GM21526 (cell line): ENCODE data around the gene MRPL18.
"Not testable (repeated sequence)": the region's sequence is repeated elsewhere in the genome, so short reads cannot be mapped to it uniquely, and the experiment has no call there.

Source experiments
- ATAC-seq: cut with Tn5 transposase; IDR thresholded peaks from one replicate; pipeline ENCODE4 v1.9.1; 2021; ENCODE audit warnings: moderate library complexity; ENCODE audit not compliant: unreplicated experiment, low FRiP score

The MRPL18 gene

GRCh38 chr6:159813781-159814180, 23.5 kb downstream of the MRPL18 start:
- ATAC-seq = no peak

- ATAC-seq = no peak
These were observed 25.1 kb downstream of the MRPL18 start for GRCh38 chr6:159815410-159815809.

DNA sequence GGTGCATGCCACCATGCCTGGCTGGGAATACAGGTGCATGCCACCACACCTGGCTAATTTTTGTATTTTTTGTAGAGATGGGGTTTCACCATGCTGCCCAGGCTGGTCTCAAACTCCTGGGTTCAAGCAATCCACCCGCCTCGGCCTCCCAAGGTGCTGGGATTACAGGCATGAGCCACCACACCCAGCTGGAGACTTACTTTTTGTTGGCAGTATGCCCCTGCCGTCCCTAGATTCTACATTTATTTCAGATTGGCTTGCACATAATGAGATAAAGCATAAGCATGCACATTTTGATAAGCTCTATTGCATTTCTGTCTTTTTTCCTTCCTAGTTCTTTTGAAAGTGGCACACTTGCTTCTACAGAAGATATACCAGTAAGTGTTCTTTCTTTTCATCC, 26.5 kb downstream of the MRPL18 start:
- not testable (repeated sequence) for ATAC-seq

GRCh38 chr6:159817951-159818739, 27.9 kb downstream of the MRPL18 start:
- no peak for ATAC-seq

- no peak for ATAC-seq
These were observed 28.8 kb downstream of the MRPL18 start for GRCh38 chr6:159819098-159819497.

DNA sequence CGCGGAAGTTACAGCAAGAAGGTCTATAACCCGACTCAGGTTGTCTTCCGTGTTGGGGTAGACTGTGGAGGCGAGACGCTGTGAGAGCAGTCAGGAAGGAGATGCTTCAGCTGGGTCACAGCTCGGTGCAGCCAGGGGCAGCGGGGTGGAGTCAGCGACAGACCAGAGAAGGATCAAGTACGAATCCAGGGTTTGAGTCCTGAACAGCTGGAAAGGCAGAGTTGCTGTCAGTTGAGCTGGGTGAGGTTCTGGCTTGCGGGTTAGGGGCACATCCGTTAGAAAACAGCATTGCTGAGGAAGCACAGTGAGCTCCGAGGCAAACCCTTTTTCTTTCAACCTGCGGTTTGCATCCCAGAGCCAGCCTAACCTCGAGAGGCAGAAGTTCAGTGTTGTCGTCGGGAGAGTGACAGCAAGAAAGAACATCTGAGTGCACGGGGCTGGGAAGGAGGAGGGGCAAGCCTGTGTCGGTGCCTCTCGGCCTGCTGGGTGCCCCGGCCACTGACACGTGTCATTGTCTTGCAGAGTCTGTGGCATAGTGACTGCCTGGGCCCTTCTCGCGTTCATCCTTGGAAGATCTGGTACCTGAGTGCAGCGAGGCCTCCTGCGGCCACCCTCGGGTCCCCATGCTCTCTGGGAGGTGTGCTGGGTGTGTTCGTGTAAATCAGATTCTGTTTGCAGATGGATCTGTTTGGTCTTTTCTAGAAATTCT, 29.8 kb downstream of the MRPL18 start:
- no peak for ATAC-seq

DNA sequence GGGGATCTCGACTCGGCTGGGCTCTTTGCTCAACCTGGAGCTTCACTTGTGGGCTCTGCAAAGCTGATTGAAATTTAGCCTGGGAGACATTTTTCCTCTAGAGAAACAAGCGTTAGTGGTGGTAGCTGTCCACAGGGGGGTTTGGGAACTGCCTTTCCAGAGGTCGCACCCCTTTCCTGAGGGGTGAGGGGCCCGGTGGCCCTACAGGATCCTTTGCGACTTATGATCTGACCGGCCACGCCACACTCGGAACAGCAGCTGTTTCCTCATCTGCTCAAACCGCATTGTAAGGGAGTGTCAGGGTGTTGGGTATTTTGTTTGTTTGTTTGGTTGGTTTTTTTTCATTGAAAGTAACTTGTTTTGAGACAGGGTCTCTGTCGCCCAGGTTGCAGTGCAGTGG, 30.9 kb downstream of the MRPL18 start:
- no peak for ATAC-seq

GRCh38 chr6:159821726-159822125, 31.5 kb downstream of the MRPL18 start:
- ATAC-seq = no peak

- no peak for ATAC-seq
These were observed 33.7 kb downstream of the MRPL18 start for GRCh38 chr6:159823953-159824352.

GRCh38 chr6:159824690-159825089, 34.4 kb downstream of the MRPL18 start:
- ATAC-seq = not testable (repeated sequence)

GRCh38 chr6:159826004-159826403, 35.7 kb downstream of the MRPL18 start:
- no peak for ATAC-seq

DNA sequence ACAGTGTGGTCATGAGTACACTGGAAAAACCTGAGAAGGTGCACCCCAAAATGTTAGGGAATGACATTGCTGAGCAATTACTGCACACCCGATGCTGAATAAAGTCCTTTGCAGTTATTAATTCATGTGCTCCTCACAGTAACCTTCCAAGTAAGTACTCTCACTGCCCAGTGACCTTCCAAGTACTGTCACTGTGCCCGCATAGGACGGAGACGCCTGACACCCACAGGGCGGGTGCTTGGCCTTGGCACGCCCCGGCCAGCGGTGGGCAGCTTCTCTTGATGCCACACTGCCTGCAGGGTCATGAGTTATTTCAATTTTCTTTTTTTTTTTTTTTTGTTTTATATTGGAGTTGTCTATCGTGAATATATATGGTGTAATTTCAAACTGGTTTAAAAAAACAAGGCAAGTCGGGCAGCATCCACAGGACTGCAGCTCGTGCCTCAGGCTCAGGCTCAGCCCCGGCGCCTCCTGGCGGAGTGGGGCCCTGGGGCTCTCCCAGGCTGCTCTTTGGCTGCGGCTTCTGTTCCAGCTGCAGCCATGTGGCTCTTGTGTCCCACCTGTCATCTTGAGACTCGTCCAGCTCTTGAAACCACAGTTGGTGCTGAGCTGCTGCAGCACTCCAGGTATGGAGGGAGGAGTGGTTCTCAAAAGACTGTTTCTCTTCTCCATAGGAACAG, 36.8 kb downstream of the MRPL18 start:
- no peak for ATAC-seq

GRCh38 chr6:159828074-159828473, 37.8 kb downstream of the MRPL18 start:
- no peak for ATAC-seq

GRCh38 chr6:159829526-159829925, 39.3 kb downstream of the MRPL18 start:
- no peak for ATAC-seq

DNA sequence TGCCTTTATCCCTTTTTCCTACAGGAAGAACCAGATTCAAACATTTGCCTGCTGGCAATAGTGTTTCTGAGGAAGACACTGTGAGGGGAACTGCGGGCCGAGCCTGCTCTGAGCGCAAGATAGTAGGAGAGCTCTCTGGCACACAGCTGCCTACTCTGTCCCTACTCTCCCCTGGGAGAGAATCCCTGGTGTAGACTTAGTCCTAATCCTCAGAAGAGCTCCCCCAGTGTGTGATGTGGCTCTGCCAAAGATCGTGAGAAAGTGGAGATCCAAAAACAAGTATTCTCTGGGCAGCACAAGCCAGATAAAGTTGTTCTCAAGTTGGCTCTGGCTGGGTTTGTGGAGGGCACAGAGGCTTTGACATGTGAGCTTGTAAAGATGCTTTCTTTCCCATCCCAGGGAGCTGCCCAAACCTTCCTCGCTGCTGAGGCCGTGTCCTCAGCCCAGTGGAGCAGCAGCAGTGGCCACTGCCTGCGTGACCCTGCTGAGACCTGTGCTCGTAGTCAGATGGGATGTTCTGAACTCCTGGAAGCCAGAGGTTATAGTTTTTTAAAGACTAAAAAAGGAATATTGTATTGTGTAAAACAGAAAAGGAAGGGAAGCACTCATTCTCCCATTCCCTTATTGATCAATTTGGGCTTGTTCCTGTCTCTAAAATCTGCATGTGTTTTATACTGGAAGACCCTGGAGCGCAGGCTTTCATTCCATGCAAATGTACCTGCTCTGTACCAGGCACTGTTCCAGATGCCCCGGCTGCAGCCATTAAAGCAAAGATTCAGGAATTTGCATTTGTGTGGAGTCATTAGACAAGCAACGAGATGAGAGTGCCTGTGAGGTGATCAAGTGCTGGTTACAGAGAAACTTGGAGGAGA, 40.5 kb downstream of the MRPL18 start:
- ATAC-seq = no peak

GRCh38 chr6:159831373-159831679, 41.1 kb downstream of the MRPL18 start:
- no peak for ATAC-seq

- no peak for ATAC-seq
These were observed 42.7 kb downstream of the MRPL18 start for GRCh38 chr6:159832946-159833345.

GRCh38 chr6:159833556-159833955, 43.3 kb downstream of the MRPL18 start:
- ATAC-seq = no peak

GRCh38 chr6:159833997-159834603, 43.8 kb downstream of the MRPL18 start:
- no peak for ATAC-seq
